Calu3 (cell line): ENCODE results near the gene EEIG1. TPM values are rescaled to one million over a fixed set of nuclear protein-coding genes. Genes with fewer than 3 reads are reported as not detected.

Experiments used
- BruUV-seq: library from RNA; stranded (reverse); fragments of 400-500 nt; replicated peaks from 2 replicates; lab custom pipeline; 2021; lab: Mats Ljungman, UMichigan
- CTCF ChIA-PET: fragments of 300-600 bp; sonication (Branson Sonifier 250); formaldehyde crosslinking; loops from one replicate; lab custom pipeline; 2022; ENCODE audit warnings: antibody characterized with exemption; lab: Charles Lee
- DNase-seq: peaks from one replicate; pipeline ENCODE4 v3.0.0; 2022
- H3K27ac Mint-ChIP-seq: one replicate; pipeline ENCODE4 v1.8.0; 2022; ENCODE audit warnings: mixed read lengths; ENCODE audit not compliant: unreplicated experiment
- H3K27me3 Mint-ChIP-seq: one replicate; pipeline ENCODE4 v1.8.0; 2022; ENCODE audit warnings: mixed read lengths; ENCODE audit not compliant: unreplicated experiment
- H3K36me3 Mint-ChIP-seq: one replicate; pipeline ENCODE4 v1.8.0; 2022; ENCODE audit warnings: mild to moderate bottlenecking, moderate library complexity, mixed read lengths; ENCODE audit not compliant: insufficient read depth, unreplicated experiment
- H3K4me1 Mint-ChIP-seq: one replicate; pipeline ENCODE4 v1.8.0; 2022; ENCODE audit warnings: mild to moderate bottlenecking, low read depth, mixed read lengths; ENCODE audit not compliant: unreplicated experiment
- H3K4me3 Mint-ChIP-seq: one replicate; pipeline ENCODE4 v1.8.0; 2022; ENCODE audit warnings: mild to moderate bottlenecking, low read depth, moderate library complexity, mixed read lengths; ENCODE audit not compliant: unreplicated experiment
- H3K9me3 Mint-ChIP-seq: one replicate; pipeline ENCODE4 v1.8.0; 2022; ENCODE audit warnings: low read depth, mixed read lengths; ENCODE audit not compliant: unreplicated experiment
- CTCF ChIP-seq: fragments of 200-600 bp; IDR thresholded peaks from one replicate; pipeline ENCODE4 v1.8.0; 2022; ENCODE audit warnings: antibody characterized with exemption; ENCODE audit not compliant: unreplicated experiment
- intact Hi-C: fragments of 100-400 bp; cut with micrococcal nuclease; formaldehyde crosslinking; loops from one replicate; pipeline ENCODE4 v1.10.0; 2022; ENCODE audit not compliant: unreplicated experiment
- total RNA-seq: library from RNA; stranded (reverse); gene quantifications from 2 replicates; pipeline ENCODE4 v1.2.3, GENCODE V29; 2022

Gene EEIG1
- total RNA-seq, 1 experiment from 2014 or later, result 84.6 TPM

- peaks cover 13% of the 10 kb centered on the region for H3K36me3 Mint-ChIP-seq
- H3K27ac Mint-ChIP-seq, result peak overlapping the region; percentile 47
- no peaks in the 10 kb centered on the region for H3K27me3 Mint-ChIP-seq
- DNase-seq, result no peak
- no peak overlapping the region for H3K4me3 Mint-ChIP-seq
- intact Hi-C loops, result no loop called here
- BruUV-seq, result no TSS peak
- no peak for TF ChIP-seq CTCF
- H3K4me1 Mint-ChIP-seq, result peaks cover 27% of the 10 kb centered on the region
- H3K9me3 Mint-ChIP-seq, result no peaks in the 10 kb centered on the region
- CTCF ChIA-PET, result interaction anchor here (1.0 kb wide), 1 partner anchor 25 kb away, joined by 3 read pairs; no protein-coding TSS in a partner anchor
Measured at GRCh38 chr9:127990554-127990953, 9.8 kb upstream of the EEIG1 start.

- peaks cover 13% of the 10 kb centered on the region for H3K36me3 Mint-ChIP-seq
- no peaks in the 10 kb centered on the region for H3K9me3 Mint-ChIP-seq
- H3K4me3 Mint-ChIP-seq, result no peak overlapping the region
- no peak for TF ChIP-seq CTCF
- H3K4me1 Mint-ChIP-seq, result peaks cover 27% of the 10 kb centered on the region
- no TSS peak for BruUV-seq
- H3K27ac Mint-ChIP-seq, result no peak overlapping the region
- CTCF ChIA-PET, result no interaction called here
- intact Hi-C loops, result no loop called here
- no peak for DNase-seq
- H3K27me3 Mint-ChIP-seq, result no peaks in the 10 kb centered on the region
Measured at GRCh38 chr9:127989094-127989493, 8.3 kb upstream of the EEIG1 start.

- no peak for TF ChIP-seq CTCF
- H3K4me3 Mint-ChIP-seq, result no peak overlapping the region
- CTCF ChIA-PET, result interaction anchor here (0.8 to 1.2 kb wide), 3 partner anchors 11 to 43 kb away, joined by 3 to 4 read pairs (median 4); no protein-coding TSS in a partner anchor
- no peaks in the 10 kb centered on the region for H3K27me3 Mint-ChIP-seq
- intact Hi-C loops, result no loop called here
- peak overlapping the region; percentile 73 for H3K27ac Mint-ChIP-seq
- no TSS peak for BruUV-seq
- H3K4me1 Mint-ChIP-seq, result peaks cover 27% of the 10 kb centered on the region
- H3K36me3 Mint-ChIP-seq, result peaks cover 13% of the 10 kb centered on the region
- H3K9me3 Mint-ChIP-seq, result no peaks in the 10 kb centered on the region
- DNase-seq, result peak; percentile 82
Measured at GRCh38 chr9:127987103-127987614, 6.4 kb upstream of the EEIG1 start.

GRCh38 chr9:127985011-127985410 lies 4.2 kb upstream of the EEIG1 start:
- no peak for DNase-seq
- BruUV-seq, result no TSS peak
- intact Hi-C loops, result no loop called here
- CTCF ChIA-PET, result no interaction called here
- Mint-ChIP-seq H3K4me3 (no peak overlapping the region), H3K4me1 (peaks cover 19% of the 10 kb centered on the region), H3K36me3 (peaks cover 23% of the 10 kb centered on the region), H3K9me3 (no peaks in the 10 kb centered on the region), H3K27ac (no peak overlapping the region), H3K27me3 (no peaks in the 10 kb centered on the region)
- no peak for TF ChIP-seq CTCF
